Muscle layer of duodenum (tissue), 2 donors: Measurements from ENCODE around the gene ROPN1L.

ENCODE experiments used
- H3K27ac ChIP-seq: one replicate; pipeline ENCODE4 v1.7.0; 2013; ENCODE audit warnings: mild to moderate bottlenecking, low read length
- H3K27me3 ChIP-seq: one replicate; pipeline ENCODE4 v1.7.0; 2013; ENCODE audit warnings: low read depth, mild to moderate bottlenecking, control low read depth, low read length
- H3K36me3 ChIP-seq, 2 donors: one replicate each; pipeline ENCODE4 v1.7.0; 2013; ENCODE audit warnings: low read length in 2 of 2, control low read depth in 1 of 2, mild to moderate bottlenecking in 1 of 2; ENCODE audit not compliant: insufficient read depth in 2 of 2, control insufficient read depth in 1 of 2
- H3K4me1 ChIP-seq, 2 donors: one replicate each; pipeline ENCODE4 v1.7.0; 2013; ENCODE audit warnings: low read length in 2 of 2, mild to moderate bottlenecking in 2 of 2, control low read depth in 1 of 2, moderate library complexity in 1 of 2; ENCODE audit not compliant: insufficient read depth in 2 of 2, control insufficient read depth in 1 of 2
- H3K4me3 ChIP-seq, 2 donors: one replicate each; pipeline ENCODE4 v1.7.0; 2013; ENCODE audit warnings: low read length in 2 of 2, low read depth in 1 of 2, mild to moderate bottlenecking in 1 of 2
- H3K9me3 ChIP-seq, 2 donors: one replicate each; pipeline ENCODE4 v1.7.0; 2013; ENCODE audit warnings: low read length in 2 of 2, control low read depth in 1 of 2, mild to moderate bottlenecking in 1 of 2; ENCODE audit not compliant: control insufficient read depth in 1 of 2
- donor health status: healthy.

The ROPN1L gene

DNA sequence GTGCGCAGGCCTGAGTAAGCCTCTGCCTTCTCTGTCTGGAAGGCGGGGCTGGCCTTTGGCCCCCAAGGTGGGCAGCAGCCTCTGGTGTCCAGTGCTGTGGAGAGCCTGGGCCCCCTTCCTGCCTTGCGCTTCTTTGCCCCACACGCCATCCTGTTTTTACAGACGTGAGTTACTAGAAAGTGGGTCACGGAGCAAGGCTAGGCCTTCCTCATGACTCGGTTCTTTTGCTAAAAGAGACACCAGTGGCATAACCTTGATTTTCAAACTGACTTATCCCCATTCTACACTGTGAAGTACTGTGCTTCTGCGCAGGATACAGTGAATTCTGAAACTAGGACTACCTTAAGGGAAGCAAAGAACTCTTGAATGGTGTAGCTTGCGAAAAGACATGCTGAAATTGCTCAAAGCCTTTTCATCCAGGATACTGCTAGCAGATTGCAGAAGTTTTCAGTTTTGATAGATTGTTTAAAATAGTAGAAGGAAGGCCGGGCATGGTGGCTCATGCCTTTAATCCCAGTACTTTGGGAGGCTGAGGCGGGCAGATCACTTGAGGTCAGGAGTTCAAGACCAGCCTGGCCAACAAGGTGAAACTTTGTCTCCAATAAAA is 7.2 kb downstream of the ROPN1L start:
- no peaks in the 10 kb centered on the region for H3K4me1 ChIP-seq
- H3K27ac ChIP-seq = no peak overlapping the region
- H3K36me3 ChIP-seq = no peaks in the 10 kb centered on the region
- H3K4me3 ChIP-seq = no peak overlapping the region
- H3K9me3 ChIP-seq = no peaks in the 10 kb centered on the region
- no peaks in the 10 kb centered on the region for H3K27me3 ChIP-seq

DNA sequence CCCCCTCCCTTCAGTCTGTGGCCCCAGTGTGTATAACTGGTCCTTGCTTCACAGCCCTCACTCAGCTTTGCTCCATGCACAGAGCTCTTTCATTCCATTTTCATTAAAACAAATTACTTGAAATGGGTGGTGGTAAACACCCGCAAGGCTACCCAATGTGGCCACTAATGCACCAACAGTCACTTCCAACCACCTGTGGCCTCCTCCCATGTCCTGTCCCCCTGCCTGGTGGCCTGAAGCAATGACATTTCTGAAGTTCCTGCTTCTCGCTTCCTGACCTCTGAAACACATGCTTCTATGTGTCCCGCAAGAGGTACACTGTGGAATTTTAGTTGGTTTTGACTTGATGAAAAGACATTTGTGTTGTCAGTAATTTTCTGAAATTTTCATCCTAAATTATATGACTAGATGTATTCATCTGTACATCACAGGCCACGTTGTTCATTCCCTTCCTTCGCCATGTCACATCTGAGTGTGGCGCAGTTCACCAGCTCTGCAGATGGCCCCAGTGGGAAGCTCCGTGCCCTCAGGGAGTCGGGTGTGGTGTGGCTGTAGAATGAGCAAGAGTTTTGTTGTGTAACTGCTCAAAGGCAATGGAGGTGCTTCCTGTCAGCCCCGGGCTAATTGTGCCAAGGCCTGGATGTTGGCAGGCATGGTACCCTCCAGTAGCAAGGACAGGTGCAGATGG is 9.6 kb downstream of the ROPN1L start:
- no peaks in the 10 kb centered on the region for H3K9me3 ChIP-seq
- no peaks in the 10 kb centered on the region for H3K27me3 ChIP-seq
- no peaks in the 10 kb centered on the region for H3K4me1 ChIP-seq
- no peak overlapping the region for H3K4me3 ChIP-seq
- no peak overlapping the region for H3K27ac ChIP-seq
- no peaks in the 10 kb centered on the region for H3K36me3 ChIP-seq

DNA sequence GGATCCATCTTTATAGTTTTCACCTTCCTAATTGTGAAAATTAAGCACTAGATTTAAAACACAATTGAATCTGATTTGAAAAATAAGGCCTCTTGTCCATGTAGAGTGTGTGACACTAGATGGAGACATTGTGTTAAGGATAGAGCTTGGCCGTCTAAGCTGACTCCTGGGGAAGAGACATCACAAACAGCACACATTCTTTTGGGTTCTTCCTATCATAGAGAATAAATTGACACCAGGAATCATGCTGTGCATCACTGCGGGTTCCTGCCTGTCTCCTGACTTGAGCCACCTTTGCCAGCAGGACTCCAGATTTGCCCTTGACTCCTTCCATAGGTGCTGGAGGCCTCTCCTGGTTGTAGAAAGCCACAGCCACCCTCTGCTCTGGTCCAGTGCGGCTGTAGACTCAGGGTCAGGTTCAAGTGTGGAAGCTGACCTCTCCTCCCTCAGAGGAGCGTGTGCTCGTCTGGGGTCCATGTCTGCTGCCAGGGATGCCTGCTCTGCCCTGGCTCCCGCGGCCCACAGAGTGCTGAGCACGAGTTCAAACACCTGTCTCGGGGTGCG is 11.2 kb downstream of the ROPN1L start:
- no peaks in the 10 kb centered on the region for H3K9me3 ChIP-seq
- H3K4me1 ChIP-seq = no peaks in the 10 kb centered on the region
- H3K4me3 ChIP-seq = no peak overlapping the region
- H3K27ac ChIP-seq = no peak overlapping the region
- H3K27me3 ChIP-seq = no peaks in the 10 kb centered on the region
- no peaks in the 10 kb centered on the region for H3K36me3 ChIP-seq

DNA sequence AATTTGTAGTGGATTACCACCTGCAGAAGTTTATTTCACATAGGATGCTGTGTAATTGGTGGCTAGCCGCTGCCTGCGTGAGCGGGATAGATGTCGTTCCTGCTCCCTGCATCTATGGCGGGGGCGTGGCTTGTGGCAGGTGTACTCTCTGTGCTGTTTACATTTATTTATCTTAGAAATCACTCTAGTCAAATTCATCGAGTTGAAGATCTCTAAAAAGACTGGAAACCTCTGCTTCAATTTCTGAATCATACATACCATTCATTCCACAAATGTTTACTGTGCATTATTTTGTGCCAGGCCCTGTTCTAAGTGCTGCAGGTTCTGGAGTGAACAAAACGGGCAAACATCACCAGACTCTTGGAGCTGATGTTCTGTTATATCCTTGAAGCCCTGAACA is 11.9 kb downstream of the ROPN1L start:
- Histone ChIP-seq H3K4me3 (no peak overlapping the region), H3K27ac (no peak overlapping the region), H3K4me1 (no peaks in the 10 kb centered on the region), H3K36me3 (no peaks in the 10 kb centered on the region), H3K9me3 (no peaks in the 10 kb centered on the region), H3K27me3 (no peaks in the 10 kb centered on the region)

DNA sequence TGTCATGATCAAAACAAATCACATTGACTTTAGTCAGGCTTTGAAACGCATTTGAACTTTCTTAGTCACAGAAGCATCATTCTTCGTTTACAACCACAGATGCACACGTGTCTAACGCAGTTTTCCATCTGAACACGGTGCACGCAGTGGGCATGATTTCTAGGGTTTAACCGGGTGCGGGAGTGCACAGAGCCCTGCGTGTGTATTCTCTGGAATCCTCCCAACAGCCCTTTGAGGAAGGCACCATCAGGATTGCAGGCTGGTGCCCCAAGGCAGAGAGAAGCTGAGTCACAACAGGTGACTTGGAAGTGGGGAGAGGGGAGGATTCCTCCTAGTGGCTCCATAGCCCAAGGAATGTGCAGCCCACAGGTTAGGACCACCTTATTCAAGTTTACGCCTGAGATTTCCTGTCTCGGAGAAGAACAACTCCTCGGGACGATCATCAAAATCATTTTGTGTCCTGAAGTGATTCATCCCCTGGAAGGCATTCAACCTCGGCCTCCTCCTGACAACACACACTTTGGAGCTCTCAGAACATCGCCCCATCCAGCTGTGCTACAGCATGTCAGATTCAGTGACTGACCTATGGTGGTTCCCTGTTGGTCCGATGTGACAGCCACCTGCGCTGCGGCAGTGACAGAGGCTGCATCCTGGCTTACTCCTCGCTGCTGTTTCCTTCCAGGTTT is 13.1 kb downstream of the ROPN1L start:
- Histone ChIP-seq H3K27ac (no peak overlapping the region), H3K9me3 (no peaks in the 10 kb centered on the region), H3K4me3 (no peak overlapping the region)

DNA sequence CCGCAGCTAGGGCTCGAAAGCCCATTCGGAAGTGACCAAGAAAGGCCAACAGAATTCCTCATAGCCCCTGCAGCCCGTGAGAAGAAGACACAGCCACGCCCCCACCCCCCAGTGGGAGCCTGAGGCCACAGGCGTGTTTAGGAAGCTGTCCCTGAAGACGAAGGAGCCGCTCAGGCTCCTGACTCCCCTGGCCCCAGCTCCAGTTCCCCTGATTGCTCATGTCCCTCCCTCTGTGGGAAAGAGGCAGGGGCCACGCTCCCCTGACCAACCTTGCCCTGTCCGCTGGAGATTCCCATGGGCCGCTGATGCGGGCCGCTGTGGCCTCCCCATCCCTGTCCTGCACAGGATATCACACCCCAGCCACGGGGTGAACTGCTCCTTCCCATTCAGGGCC is 13.6 kb downstream of the ROPN1L start:
- H3K27me3 ChIP-seq = no peaks in the 10 kb centered on the region
- no peaks in the 10 kb centered on the region for H3K36me3 ChIP-seq
- H3K4me3 ChIP-seq = no peak overlapping the region
- no peaks in the 10 kb centered on the region for H3K4me1 ChIP-seq
- H3K27ac ChIP-seq = no peak overlapping the region
- no peaks in the 10 kb centered on the region for H3K9me3 ChIP-seq

More for the DNA sequence above, 13.1 kb downstream of the ROPN1L start:
- no peaks in the 10 kb centered on the region for H3K27me3 ChIP-seq
- H3K36me3 ChIP-seq = no peaks in the 10 kb centered on the region
- no peaks in the 10 kb centered on the region for H3K4me1 ChIP-seq

DNA sequence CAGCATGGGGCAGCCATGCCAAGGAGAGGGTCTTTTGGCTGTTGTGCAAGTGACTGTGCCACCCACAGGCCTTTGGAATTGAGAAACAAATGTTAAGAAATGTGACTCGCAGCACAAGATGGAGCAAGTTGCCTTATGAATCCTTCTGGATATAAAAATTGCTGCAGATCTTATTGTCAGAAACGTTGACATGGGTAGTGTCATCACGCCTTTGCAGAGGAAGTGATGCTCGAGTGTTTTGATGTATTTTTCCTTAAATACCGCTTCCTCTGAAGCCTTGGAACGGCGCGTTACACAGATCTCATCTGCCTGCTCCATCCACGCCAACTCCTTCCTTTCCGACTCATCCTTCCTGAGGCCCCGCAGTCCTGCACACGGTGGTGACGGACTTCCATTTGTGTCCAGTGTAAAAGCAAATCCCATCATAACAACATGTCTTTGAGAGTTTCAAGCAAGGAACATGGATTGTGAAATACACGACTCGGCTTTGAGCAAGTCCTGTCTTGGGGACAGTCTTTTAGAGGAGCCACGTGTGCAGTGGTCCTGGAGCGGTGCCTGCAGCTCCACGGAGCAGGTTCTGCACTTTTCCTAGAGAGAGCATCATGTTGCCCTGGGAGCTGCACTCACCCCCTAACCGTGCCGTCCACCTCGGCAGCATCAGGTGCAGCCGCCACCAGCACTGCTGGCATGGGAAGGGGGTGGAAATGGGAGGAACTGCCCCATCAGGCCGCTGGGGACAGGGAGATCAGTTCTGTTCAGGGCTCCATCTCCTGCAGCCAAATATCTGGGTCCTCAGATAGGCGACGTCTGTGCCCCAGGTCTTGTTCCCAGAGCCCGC is 15.1 kb downstream of the ROPN1L start:
- Histone ChIP-seq H3K36me3 (no peaks in the 10 kb centered on the region), H3K27me3 (no peaks in the 10 kb centered on the region), H3K9me3 (no peaks in the 10 kb centered on the region), H3K4me3 (no peak overlapping the region), H3K4me1 (no peaks in the 10 kb centered on the region), H3K27ac (no peak overlapping the region)

DNA sequence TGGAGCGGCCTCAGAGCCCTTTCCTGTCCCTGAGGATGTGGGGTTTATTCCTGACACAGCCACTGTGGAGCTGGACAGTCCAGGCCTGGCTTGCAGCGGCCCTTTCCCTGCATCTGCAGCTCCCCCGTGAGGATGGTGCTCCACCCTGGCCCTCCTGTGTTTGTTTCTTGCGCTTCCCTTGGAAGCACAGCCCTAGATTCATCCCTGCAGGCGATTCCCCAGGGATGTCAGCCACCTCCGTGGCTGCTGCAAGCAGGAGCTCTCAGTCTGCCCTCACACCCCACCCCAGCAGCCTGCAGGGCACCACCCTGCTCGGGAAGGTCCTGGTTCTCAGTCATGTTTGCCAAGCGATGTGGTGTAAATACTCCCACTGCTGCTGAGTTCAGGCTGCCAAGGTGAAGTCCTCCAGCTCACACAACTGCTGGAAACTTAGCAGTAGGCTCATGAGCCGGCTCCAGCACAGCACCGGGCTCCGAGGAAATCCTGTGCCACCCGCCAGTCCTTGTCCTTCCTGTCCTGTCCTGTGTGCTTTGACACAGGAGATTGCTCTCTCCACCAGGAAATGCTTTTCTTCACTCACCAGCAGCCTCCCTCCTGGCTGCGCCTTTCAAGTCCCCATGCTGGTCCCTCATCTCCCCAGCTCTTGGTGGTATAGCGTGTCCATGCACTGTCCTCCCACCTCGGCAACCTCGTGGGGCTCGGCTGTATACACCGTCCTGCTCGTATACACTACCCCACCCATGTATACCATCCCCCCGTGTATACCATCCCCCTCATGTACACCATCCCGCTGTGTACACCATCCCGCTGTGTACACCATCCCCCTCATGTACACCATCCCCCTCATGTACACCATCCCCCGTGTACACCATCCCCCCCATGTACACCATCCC is 16.2 kb downstream of the ROPN1L start:
- no peak overlapping the region for H3K27ac ChIP-seq
- H3K27me3 ChIP-seq = no peaks in the 10 kb centered on the region
- H3K4me1 ChIP-seq = no peaks in the 10 kb centered on the region
- no peaks in the 10 kb centered on the region for H3K36me3 ChIP-seq
- H3K9me3 ChIP-seq = no peaks in the 10 kb centered on the region
- H3K4me3 ChIP-seq = no peak overlapping the region

DNA sequence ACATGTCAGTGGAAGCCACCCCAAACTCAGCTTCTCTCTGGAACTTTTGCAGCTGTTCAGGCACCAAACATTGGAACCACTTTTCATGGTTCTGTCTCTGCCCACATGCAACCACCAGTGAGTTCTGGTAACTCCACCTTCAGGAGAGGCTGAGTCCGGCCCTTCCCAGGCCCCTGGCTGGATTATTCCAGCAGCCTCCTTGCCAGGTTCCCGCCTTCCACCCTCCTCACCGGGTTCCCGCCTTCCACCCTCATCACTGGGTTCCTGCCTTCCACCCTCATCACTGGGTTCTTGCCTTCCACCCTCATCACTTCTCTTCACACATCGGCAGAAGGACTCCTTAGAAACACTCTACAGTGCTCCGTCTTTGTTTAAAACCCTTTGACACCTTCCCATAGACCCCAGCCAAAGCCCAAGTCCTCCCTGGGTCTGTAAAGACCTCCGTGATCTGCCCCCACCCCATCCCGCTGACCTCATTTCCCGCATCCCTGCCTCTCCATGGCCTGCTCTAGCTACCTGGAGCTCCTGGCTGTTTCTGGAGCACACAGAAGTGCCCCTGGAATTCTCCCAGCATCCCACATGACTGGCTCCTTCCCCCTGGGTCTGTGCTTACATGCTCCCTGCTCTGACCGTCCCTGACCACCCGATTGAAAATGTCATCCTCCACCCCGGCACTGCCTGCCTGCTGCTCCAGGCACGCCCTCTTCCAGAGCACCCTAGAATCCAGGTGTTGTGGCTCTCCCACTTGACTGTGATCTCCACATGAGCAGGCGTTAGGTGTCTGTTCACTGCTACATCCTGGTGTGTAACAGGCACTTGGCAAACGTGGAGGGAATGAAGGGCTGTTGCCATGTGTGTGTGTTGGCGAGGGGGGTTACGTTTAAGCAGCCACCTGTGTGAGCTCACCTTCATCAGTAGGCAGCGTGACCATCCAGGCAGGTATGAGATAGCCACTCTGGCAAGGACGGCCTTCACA is 17.7 kb downstream of the ROPN1L start:
- Histone ChIP-seq H3K4me3 (no peak overlapping the region), H3K9me3 (no peaks in the 10 kb centered on the region), H3K27me3 (no peaks in the 10 kb centered on the region), H3K4me1 (no peaks in the 10 kb centered on the region), H3K36me3 (no peaks in the 10 kb centered on the region), H3K27ac (no peak overlapping the region)
